ENCODE results near the gene CNNM1.

The CNNM1 gene

GRCh38 chr10:99329304-99329553, at the start of gene CNNM1:
CNNM1 (plus strand) TSS chr10:99329356; CDS start chr10:99329388, 32 bp downstream.
- no peak for DNase-seq

DNA sequence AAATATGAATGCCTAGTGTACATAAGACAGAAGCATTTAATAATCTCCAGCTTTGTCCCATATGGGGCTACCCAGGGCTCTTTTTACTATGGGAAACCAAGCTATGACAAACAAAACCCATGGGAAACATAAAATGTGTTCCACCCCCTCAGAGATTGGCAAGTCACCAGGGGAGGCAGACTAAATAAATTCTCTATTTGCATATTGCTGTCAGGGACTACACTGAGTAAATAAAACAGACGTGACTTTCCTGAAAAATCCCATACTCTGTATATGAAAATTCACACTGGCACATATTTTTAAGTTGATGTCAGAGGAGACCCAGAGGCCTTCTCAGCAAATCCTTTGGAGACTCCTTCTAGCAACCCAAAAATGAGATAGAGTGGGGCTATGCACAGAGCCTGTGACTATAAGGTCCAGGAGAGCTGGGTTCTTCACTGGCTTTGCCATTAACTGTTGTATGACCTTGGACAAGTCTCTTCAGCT, 49.5 kb upstream of the CNNM1 start:
- no peak for DNase-seq

- no peak for DNase-seq
Observed at GRCh38 chr10:99280472-99280871, 48.7 kb upstream of the CNNM1 start.

DNA sequence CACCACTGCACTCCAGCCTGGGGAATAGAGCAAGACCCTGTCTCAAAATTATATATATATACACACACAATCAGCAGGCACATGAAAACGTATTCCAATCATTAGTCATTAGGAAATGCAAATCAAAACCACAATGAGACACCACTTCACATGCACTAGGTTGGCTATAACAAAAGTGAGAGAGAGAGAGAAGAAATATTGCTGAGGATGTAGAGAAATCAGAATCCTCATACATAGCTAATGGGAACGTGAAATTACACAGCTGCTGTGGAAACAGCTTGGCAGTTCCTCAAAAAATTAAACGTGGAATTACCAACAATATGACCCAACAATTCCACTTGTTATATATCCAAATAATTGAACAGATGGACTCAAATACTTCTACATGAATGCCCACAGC, 43.3 kb upstream of the CNNM1 start:
- DNase-seq, result no peak

DNA sequence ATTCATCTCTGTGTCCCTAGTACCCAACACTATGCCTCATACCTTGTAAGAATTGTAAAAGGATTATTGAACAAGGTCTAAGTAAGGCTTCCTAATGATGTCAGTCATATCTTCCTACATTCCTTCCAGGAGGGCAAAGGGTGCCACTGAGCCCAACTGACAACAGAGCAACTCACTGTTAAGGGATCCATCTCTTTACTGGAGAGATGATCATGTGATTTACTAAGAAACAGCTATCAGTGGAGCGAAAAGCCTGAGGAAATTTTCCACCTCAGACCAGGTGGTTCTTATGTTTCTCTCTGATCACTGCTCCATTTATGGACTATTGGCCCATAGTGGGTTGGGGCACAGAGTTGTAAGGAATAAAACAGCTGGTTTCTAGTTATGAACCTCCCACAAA, 38.9 kb upstream of the CNNM1 start:
- DNase-seq, result no peak

DNA sequence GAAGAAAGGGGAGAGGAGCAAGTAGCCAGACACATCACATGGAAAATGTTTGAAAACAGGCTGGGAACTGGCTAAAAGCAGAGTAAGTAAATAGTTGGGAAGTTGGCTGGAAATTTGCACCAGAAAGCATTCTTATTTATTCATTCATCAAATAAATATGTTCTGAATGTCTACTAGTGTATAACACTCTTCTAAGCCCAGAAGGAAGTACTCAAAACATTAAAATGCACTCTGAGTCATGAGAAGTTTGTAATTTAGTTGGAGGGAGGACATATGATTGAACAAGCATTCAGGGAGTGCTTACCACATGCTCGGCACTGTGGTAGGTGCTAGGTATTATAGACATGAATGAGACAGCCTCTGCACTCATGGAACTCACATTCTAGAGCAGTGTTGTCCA, 37.0 kb upstream of the CNNM1 start:
- no peak for DNase-seq

- no peak for DNase-seq
Observed at GRCh38 chr10:99296605-99297004, 32.6 kb upstream of the CNNM1 start.

DNA sequence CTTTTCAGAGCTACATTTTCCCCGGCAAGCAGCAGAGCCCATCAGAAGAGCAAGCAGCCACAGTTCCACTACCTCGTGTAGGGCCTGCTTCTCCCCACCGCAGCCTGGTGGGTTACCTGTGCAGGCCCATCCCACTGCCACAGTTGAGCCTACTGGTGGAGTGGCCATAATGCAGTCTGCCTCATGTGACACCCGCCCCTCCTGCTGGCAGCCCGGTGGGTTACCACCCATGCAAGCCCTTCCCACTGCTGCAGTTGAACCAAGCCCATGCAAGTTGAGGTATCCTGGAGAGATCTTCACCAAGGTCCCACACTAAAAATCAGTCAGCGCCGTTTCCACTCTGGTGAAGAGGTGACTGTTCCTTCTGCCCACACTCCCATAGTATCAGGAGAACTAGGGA, 32.1 kb upstream of the CNNM1 start:
- DNase-seq, result no peak

GRCh38 chr10:99303899-99304861, 25.0 kb upstream of the CNNM1 start:
- DNase-seq, result no peak

DNA sequence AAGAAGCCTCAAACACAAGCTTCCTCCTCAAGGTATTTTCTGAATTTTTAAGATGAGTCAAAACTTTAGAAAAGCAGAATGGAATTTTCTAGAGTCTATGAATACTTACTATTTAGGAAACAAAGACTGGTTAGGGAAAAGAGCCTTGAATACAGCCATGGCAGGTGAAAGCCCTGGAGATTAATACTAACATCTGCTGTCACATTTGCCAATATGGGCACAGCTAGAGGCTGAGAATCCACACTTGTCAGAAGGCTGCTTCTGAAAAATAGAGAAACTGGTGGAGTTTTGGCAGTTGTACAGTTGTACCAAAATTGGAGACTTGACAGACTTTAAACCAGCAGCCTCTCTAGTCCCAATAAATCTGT, 24.3 kb upstream of the CNNM1 start:
- DNase-seq, result no peak

DNA sequence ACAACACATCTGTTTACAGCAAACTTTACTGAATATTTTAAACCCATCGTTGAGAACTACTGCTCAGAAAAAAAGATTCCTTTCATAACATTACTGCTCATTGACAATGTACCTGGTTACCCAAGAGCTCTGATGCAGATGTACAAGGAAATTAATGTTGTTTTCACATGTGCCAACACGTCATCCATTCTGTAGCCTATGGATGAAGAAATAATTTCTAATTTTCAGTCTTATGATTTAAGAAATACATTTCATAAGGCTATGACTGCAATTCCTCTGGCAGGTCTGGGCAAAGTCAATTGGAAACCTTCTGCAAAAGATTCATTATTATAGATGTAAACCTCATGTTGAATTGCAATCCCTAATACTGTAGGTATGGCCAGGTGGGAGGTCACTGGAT, 16.7 kb upstream of the CNNM1 start:
- no peak for DNase-seq

DNA sequence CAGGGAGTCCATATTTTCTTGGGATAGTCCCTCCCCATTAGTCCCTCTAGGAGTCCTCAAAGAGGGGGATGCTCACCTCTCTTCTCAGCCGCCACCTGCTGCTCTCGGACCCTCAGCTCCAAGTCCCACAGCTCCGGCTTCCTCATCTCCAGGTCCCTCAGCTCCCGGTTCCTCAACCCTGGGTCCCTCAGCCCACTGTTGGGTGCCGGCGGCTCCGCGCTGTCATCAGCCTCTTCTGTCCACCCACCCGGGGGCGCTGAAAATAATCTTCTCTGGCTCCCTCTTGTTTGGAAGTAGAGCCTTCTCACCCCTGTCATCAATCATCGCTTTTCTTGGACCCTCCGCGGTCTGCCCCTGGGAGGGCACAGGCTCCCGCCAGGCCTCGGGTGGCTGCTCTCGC, 13.3 kb upstream of the CNNM1 start:
- no peak for DNase-seq

GRCh38 chr10:99316374-99316773, 12.8 kb upstream of the CNNM1 start:
- DNase-seq, result no peak

GRCh38 chr10:99318048-99318447, 11.1 kb upstream of the CNNM1 start:
- no peak for DNase-seq

GRCh38 chr10:99318475-99318874, 10.7 kb upstream of the CNNM1 start:
- no peak for DNase-seq

GRCh38 chr10:99325281-99325680, 3.9 kb upstream of the CNNM1 start:
- DNase-seq, result no peak

- DNase-seq, result no peak
Observed at GRCh38 chr10:99326871-99327270, 2.3 kb upstream of the CNNM1 start.

DNA sequence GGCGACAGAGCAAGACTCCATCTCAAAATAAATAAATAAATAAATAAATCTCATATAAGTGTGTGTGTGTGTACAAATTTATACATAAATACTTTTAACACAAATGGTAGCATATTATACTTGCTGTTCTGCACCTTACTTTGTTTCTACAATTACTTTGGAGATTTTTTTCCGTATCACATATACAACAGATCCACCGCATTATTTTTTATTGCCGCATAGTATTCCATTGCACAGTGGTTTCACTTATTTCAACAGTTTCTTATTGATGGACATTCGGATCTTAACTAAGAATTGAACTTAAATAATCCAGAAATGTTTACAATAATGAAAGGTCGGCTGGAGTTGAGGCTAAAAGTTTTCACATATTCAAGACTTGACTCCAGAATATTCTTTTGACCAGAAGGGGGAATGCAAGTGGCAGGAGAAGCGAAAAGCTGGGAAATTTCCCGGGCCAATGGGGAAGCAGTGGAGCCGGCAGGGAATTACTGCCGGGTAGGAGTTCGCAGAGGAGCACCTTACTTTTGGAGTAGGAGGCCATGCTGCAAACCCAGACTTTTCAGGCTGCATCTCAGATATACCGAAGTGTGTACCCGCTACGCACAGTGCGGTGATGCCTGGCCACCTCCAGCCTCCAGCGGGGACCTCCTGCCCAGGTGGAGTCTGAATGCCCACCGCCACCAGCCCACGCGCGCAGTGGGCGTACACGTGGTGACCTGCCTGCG, 415 bp upstream of the CNNM1 start:
- DNase-seq, result no peak

DNA sequence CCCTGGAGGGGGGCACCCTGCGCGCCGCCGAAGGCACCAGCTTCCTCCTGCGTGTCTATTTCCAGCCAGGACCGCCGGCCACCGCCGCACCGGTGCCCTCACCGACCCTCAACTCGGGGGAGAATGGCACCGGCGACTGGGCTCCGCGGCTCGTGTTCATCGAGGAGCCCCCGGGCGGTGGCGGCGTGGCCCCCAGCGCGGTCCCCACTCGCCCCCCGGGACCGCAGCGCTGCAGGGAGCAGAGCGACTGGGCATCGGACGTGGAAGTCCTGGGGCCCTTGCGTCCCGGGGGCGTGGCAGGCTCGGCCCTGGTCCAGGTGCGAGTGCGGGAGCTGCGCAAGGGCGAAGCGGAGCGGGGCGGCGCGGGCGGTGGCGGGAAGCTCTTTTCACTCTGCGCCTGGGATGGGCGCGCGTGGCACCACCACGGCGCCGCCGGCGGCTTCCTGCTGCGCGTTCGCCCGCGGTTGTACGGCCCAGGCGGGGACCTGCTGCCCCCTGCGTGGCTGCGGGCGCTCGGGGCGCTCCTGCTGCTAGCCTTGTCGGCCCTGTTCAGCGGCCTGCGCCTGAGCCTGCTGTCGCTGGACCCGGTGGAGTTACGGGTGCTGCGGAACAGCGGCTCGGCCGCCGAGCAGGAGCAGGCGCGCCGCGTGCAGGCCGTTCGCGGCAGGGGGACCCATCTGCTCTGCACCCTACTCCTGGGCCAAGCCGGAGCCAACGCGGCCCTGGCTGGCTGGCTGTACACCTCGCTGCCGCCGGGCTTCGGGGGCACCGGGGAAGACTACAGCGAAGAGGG, 594 bp downstream of the CNNM1 start:
- no peak for DNase-seq

DNA sequence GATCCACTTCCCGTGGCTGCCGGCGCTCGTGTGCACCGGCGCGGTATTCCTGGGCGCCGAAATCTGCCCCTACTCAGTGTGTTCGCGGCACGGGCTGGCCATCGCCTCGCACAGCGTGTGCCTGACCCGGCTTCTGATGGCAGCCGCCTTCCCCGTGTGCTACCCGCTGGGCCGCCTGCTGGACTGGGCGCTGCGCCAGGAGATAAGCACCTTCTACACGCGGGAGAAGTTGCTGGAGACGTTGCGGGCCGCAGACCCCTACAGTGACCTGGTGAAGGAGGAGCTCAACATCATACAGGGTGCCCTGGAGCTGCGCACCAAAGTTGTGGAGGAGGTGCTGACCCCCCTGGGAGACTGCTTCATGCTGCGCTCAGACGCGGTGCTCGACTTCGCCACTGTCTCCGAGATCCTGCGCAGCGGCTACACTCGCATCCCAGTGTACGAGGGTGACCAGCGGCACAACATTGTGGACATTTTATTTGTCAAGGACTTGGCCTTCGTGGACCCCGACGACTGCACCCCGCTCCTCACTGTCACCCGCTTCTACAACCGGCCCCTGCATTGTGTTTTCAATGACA, 1.3 kb downstream of the CNNM1 start:
- no peak for DNase-seq

GRCh38 chr10:99331207-99331803, 2.1 kb downstream of the CNNM1 start:
- no peak for DNase-seq

- no peak for DNase-seq
Observed at GRCh38 chr10:99337311-99337811, 8.2 kb downstream of the CNNM1 start.

DNA sequence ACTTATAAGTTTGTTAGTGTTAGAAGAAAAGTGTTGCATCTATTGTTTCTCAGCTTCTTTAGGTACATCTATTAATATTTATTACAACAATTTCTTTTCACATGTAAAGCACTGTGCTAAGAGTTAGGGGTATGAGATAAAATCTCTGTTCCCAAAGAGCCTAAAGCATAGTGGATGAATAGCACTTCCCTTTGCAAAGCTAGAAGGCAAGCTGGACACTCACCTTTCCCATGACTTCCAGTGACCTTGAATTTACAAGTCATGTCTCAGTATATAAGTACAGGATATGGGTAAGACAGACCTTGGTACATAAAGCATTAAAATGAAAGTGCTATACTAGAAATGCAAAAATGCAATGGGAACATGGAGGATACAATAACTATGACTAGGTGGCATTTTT, 8.7 kb downstream of the CNNM1 start:
- no peak for DNase-seq

Measured in SIG-M5 (cell line).